ENCODE results near the gene PACSIN1.
A peak's percentile ranks its signal among the peaks of the same experiment; 100 is the strongest.

PACSIN1 gene, protein sequence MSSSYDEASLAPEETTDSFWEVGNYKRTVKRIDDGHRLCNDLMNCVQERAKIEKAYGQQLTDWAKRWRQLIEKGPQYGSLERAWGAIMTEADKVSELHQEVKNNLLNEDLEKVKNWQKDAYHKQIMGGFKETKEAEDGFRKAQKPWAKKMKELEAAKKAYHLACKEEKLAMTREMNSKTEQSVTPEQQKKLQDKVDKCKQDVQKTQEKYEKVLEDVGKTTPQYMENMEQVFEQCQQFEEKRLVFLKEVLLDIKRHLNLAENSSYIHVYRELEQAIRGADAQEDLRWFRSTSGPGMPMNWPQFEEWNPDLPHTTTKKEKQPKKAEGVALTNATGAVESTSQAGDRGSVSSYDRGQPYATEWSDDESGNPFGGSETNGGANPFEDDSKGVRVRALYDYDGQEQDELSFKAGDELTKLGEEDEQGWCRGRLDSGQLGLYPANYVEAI

DNA sequence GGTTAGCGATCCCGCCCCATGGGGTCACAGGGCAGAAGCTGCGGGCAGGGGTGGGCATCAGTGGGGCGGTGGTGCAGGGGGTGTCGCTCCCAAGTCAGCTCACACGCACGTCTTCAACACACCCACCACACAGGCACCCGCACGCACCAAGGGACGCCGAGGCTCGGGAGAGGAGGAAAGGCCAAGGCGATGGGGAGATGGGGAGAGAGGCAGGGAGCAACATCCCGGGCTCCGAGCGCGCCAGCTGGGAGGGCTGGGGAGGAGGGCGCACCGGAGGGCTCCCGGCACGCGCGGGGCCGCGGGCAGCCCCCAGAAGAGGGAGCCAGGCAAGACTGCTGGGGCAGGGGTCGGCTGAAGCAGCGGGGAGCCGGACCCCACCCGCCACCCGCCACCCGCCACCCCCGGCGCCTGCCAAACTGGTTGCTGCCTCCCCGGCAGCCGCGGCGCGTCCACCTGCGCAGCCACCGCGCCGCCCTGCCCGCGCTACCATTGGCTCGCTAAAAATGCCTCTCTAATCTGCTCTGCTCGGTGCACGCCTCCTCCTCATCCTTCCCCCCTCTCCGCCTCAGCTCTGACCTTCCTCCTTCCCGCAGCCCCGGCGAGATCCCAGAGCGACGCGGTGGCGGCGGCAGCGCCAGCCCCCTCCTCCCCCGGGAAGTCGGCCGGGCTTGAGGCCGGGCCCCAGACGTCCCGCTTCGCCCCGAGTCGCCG is at the start of gene PACSIN1:
Gene PACSIN1 (plus strand): TSS at position 546 of the 711 bp plus-strand sequence. CDS start 60,230 bp downstream, outside the sequence.
- no peak for DNase-seq (ENCODE audit: low read depth in 2 of 2)

DNA sequence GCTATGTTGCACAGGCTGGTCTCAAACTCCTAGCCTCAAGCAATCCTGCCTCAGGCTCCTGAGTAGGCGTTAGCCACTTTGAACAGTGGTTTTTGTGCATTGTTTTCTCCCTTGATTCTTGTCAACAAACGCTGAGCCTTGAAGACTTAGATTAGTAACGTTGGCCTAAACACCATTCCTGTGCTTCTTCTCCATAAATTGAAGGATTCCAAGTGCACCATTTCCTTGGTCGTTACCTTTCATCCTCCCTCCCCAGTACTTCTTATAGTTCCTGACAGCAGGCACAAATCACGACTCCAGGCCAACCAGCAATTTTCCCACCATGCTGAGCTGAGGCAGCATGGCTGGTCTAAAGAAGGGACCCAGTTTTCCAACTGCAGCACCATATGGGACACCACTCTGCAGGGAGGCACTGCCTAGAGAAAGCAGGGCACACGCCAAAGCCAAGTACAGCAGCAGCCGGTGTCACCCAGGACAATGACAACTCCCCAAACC is 49.0 kb upstream of the PACSIN1 start:
- no peak for DNase-seq (ENCODE audit: low read depth in 2 of 2)

DNA sequence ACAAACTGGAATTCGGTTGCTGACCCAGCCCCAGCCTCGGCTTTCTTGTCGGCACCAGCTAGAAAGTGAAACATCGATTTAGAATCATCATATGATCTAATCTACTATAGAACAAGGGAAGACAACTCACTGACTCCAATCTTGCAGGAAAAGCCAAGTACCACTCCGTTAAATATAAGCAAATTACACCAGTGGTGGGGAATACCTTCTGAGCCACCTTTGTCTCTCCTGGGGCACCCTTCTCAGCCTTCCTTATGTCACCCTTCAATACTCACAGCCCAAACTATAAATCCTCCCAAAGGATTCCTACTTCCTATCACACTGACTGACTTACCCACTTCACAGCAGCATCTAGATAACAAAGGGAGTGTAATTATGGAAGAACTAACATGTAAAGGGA is 47.5 kb upstream of the PACSIN1 start:
- no peak for DNase-seq (ENCODE audit: low read depth in 2 of 2)

DNA sequence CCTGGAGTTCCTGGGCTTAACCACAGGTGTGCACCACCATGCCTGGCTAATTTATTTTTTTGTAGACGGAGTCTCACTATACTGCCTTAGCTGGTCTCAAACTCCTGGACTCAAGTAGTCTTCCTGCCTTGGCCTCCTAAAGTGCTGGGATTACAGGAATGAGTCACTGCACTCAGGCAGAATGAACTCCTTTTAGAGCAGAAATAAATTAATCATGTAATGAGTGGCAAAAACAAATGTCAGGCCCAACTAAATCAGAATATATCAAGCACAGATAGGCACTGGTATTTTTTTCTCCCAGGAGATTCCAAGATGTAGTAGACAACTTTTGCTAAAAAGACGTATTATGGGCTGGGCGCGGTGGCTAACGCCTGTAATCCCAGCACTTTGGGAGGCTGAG is 42.6 kb upstream of the PACSIN1 start:
- no peak for DNase-seq (ENCODE audit: low read depth in 2 of 2)

DNA sequence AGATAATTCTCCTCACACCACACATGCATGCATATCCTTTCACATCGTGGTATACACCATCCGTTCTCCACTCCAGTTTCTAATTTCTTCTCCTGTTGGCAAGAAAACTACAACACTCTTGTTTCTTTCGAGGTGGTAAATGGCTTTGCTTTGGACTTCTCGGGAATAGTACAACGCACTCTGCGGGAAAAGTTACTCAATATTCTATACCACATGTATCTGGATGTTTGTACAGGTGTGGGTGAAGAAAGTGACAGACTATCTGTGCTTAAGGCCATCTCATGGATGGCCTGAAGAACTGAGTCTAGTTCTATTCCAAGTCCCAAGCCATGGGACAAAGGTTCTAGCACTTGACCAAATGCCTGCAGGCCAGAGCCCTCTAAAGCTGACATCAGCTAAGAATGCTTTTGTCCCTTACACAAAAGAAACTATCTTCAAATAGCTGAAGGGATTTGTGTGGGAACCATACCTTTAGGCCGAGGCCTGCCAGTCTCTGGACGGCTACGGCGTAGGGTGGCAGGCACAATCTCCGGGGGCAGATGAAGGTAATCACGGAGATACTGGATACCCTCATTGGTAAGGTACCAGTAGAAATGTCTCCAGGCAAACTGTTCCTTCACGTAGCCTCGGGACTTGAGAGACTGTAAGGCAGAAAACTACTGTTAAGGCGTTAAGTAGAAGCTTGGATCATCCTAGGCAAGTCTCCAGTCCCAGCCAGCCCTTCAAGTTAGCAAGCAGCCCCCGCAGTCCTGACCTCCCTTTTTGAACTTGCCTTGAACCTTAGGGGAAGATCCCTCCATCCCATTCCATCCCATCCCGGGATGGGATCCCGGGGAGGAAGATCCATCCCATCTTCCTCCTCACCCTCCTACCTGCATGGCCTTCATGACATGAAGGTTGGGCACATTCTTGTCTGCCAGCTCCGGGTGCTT is 41.4 kb upstream of the PACSIN1 start:
- no peak for DNase-seq (ENCODE audit: low read depth in 2 of 2)

DNA sequence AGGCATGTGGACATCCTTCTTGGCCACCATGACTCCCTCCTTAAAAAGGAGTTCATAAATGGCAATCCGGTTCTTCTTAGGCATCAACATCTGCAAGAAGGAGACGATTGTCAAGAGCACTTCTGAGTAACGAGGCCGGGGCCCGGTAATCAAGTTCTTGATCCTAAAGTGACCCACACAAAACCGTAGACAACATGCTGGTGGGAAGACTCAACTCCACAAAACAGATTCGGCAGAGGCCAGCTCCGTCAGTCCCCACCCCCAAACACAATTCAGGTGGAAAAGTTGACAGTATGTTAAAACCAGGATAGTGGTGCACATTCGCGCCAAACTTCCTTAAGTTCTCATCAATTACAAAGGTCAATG is 40.8 kb upstream of the PACSIN1 start:
- no peak for DNase-seq (ENCODE audit: low read depth in 2 of 2)

DNA sequence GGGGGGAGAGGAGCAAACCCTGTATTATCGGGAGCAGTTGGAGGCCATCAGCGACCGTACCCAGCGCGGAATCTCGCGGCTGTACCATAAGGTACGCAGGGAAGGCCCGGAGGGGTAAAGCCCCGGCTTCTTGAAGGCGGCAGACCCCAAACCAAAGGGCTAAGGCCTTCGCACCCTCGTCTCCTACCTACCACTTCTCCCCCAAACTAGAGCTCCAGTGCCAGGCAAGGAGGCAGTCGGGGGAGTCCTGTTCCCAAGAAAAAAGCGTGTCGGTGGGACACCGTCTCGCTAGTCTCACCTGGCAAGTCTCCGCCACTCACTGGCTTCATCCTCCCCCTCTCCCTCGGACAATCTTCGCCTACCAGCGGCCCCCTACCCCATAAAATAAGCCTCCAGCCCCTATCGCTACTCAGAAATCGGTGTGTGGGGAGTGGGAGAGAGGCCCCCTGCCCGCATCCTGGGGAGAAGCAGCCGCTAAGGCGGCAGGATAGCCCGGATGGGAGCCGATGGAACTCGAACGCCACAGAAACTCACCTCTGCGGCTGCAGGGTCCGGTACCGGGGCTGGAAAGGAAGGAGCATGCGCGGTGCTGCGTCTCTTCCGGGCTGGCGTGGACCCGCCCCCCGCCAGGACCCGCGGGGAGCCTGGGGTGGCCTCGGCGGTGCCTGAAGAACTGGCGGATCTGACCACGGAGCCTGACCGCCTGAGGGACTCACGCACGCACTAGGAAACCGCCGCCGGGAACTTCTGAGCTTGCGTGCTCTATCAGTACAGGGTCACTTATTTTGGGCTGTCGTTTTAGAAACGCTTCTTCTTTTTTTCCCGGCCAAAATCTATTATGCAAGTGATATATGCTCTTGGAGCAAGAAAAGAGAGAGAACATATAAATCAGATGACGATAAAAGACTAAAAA is 40.1 kb upstream of the PACSIN1 start, which contains the start of gene RPS10:
Gene RPS10 (minus strand): TSS at position 572 of the 913 bp plus-strand sequence. CDS start 848 bp downstream, outside the sequence.
- peak; percentile 87 to 90 for DNase-seq (ENCODE audit: low read depth in 2 of 2)

DNA sequence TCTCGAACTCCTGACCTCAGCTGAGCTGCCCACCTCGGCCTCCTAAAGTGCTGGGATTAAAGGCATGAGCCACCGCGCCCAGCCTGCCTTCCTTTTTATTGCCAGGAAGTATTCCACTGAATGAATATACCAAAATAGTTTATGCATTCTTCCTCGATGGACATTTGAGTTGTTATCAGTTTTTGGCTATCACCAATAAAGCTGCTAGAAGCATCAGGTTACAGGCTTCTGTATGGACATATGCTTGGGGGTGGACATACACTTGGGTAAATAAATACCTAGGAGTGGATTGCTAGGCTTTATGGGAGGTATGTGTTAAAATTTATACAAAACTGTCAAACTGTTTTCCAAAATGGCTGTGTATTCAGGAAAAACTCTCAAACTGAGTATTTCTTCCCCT is 30.0 kb upstream of the PACSIN1 start:
- DNase-seq (ENCODE audit: low read depth in 2 of 2), result no peak

DNA sequence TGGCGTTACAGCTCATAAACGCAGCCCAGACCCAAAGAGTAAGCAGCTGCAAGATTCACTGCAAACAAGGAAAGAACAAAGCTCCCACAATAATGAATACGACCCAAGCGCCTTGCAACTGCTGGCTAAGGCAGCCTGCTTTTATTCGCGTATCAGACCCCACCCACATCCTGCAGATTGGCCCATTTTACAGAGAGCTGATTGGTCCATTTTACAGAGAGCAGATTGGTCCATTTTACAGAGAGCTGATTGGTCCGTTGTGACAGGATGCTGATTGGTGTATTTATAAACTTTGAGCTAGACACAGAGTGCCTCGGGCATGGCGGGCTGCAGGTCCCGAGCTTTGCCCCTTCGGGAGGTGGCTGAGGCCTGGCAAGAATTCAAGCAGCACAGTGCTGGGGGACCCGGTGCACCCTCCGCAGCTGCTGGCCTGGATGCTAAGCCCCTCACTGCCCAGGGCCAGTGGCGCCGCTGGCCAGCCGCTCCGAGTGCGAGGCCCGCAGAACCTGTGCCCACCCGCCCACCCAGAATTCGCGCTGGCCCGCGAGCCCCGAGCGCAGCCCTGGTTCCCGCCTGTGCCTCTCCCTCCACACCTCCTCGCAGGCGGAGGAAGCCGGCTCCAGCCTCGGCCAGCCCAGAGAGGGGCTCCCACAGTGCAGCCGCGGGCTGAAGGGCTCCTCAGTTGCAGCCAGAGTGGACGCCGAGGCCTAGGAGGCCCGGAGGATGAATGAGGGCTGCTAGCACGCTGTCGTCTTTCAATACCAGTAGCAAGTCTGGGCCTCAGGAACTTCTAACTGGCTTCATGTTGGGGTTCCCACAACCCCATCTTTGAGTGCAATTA is 28.9 kb upstream of the PACSIN1 start:
- no peak for DNase-seq (ENCODE audit: low read depth in 2 of 2)

DNA sequence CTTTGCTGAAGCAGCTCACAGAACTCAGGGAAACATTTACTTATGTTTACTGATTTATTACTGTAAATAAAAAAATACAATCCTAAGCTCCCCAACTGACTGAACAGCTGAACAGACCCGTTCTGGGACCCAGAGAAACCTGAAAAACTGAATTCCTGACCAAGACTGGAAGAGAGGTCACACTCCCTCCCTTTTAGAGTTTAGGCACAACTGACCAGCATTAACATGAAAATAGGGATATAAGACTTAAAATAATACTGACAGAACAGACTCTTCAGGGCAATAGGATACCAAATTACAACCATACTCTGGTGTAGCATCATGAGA is 28.3 kb upstream of the PACSIN1 start:
- no peak for DNase-seq (ENCODE audit: low read depth in 2 of 2)

DNA sequence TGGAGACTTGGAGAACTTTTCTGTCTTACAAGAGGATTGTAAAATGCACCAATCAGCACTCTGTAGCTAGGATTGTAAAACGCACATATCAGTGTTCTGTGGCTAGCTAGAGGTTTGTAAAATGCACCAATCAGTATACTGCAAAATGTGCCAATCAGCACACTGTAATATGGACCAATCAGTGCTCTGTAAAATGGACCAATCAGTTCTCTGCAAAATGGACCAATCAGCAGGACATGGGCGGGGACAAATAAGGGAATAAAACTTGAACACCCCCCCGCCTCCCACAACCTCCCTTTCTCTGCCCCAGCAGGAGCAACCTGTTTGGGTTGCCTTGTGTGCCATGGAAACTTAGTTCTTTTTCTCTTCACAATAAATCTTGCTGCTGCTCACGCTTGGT is 27.2 kb upstream of the PACSIN1 start:
- no peak for DNase-seq (ENCODE audit: low read depth in 2 of 2)

DNA sequence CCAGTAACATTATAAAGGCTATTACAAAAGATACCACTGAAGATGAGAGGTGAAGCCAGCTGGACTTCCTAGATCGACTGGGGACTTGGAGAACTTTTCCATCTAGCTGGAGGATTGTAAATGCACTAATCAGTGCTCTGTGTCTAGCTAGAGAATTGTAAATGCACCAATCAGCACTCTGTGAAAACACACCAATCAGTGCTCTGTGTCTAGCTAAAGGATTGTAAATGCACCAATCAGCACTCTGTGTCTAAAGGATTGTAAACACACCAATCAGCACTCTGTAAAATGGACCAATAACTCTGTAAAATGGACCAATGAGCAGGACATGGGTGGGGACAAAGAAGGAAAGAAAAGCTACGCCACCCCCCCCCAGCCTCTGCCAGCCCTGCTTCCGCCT is 26.4 kb upstream of the PACSIN1 start:
- no peak for DNase-seq (ENCODE audit: low read depth in 2 of 2)

DNA sequence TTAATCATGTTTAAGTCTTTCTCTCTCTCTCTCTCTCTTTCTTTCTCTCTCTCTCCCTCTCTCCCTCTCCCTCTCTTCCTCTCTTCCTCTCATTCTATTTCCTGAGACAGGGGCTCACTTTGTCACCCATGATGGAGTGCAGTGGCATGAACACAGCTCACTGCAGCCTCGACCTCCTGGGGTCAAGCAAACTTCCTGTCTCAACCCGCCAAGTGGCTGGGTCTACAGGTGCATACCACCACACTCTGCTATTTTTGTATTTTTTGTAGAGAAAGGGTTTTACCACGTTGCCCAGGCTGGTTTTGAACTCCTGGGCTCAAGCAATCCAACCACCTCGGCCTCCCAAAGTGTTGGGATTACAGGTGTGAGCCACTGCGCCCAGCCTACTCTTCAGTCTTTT is 24.4 kb upstream of the PACSIN1 start:
- DNase-seq (ENCODE audit: low read depth in 2 of 2), result no peak

DNA sequence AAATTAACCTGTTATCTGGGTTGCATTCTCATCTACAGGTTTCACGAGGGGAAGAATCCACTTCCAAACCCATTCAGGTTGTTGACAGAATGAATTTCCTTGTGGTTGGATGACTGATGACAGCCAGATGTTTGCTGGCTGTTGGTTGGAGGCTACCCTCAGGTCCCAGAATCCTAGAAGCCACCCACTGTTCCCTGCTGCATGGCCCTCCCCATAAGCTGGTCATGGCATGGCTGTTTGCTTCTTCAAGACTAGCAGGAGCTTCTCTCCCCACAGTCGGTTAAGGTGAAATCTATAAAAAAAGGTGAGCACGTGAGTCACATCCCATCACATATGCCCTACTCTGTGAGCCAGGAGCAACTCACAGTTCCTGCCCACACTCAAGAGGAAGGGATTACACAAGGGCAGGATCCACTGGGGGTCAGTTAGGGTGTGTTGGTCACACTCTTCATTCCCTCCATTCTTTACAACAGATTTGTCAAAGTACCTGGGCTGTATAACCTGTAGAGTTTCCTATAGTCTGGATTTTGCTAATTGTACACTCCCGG is 20.5 kb upstream of the PACSIN1 start:
- no peak for DNase-seq (ENCODE audit: low read depth in 2 of 2)

DNA sequence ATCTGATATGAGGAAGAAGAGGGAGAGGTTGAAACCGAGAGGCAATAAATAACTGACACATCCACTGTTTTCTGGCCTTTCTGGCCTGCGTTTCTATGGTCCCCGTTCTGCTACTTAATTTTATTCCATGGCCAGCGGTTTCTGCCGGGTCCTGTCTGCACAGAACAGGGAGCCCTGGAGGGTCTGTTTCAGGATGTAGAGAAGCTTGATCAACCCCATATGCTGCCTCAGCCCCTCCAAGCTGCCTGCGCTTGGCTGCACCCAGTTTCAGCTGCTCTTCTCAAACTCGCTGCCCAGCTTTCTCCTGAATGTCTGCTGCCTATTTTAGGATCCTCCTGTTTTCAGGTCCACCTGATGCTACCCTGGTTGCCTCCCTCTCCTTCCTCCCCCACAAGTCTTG is 18.5 kb upstream of the PACSIN1 start:
- DNase-seq (ENCODE audit: low read depth in 2 of 2), result no peak

DNA sequence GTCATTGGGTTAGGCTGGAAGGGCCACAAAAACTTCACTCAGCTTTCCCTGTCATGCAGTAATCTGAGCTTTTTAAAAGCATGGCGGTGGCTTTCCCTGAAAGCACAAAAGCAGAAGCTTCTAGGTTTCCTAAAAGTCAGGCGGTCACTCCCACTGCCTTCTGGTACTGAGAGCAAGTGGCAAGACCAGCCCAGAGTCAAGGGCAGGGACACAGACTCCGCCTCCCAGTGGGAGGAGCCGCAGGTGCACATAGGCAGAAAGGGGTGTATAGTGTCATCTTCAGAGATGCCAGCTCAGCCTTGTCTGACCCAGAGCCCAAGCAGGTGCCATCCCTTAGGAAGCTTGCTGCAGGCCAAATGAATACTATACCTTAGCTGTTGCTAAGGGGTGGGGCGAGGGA is 18.0 kb upstream of the PACSIN1 start:
- DNase-seq (ENCODE audit: low read depth in 2 of 2), result no peak

DNA sequence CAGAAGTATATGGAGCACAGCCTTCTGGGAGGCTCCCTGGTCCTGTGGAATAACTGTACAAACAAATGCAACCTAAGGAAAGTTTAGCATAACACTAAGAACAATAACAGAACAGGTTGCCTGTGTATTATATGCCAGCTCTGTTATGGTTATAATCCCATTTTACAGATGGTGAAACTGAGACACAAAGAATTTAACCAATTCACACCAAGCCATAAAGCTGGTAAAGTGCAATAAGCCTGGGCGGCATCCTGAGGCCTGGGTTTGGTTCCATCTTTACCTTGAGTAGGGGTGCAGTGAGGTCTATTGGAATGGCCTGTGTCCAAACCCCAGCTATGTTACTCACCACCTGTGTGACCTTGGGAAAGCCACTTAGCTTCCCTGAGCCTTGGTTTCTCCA is 14.7 kb upstream of the PACSIN1 start:
- DNase-seq (ENCODE audit: low read depth in 2 of 2), result no peak

DNA sequence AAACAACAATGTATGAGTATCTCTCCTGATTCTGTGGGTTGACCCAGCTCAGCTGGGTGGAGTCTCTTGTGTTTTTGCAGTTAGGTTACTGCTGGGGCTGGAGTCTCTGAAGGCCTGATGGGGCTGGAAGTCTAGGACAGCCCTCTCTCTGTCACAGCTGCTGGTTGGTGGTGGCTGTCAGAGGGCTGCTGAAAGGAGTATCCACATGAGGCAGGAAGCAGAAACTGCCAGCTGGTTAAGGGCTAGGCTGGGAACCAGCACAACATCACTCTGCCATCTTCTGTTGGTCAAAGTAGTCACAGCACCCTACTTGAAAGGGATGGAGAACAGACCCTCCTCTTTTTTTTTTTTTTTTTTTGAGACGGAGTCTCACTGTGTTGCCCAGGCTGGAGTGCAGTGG is 10.0 kb upstream of the PACSIN1 start:
- DNase-seq (ENCODE audit: low read depth in 2 of 2), result no peak

DNA sequence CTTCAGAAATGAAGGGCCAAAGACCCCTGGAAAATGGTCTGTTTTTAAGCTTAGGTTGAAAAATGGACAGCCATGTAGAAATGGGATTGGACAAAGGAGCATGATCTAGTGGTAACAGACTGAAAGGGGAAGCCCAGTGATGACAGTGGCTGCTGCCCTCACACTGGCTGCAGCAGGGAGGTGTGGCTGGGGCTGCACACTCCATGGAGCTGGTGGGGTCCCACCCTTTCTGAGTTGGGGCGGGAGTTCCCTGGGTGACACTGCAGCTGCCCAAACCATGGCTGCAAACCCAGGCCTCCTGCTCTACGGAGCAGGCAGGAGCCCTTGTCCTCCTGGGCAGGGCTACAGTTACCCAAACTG is 8.5 kb upstream of the PACSIN1 start:
- DNase-seq (ENCODE audit: low read depth in 2 of 2), result no peak

Data from stimulated activated CD4-positive, alpha-beta T cell treated with anti-CD3 and anti-CD28 coated beads, Interleukin-4, amount 100 ng/mL, for 48 hours (primary cell).